Loucy (cell line): Measurements from ENCODE around the gene CFAP43.

Source experiments
- H2AFZ ChIP-seq: fragments of 200-600 bp; sonication (generic); 2 replicates; pipeline ENCODE4 v1.6.0; 2016; ENCODE audit warnings: antibody characterized with exemption, mild to moderate bottlenecking, low read length, moderate library complexity
- H3F3A ChIP-seq: fragments of 200-600 bp; 2 replicates; pipeline ENCODE4 v1.6.0; 2016; ENCODE audit warnings: antibody characterized with exemption, low read depth, mild to moderate bottlenecking
- H3K27me3 ChIP-seq: fragments of 200-600 bp; sonication (generic); 2 replicates; pipeline ENCODE4 v1.6.1; 2014; ENCODE audit warnings: low read length, mild to moderate bottlenecking; ENCODE audit not compliant: insufficient read depth, poor library complexity, severe bottlenecking
- H3K36me3 ChIP-seq: fragments of 200-600 bp; sonication (generic); 2 replicates; pipeline ENCODE4 v1.6.1; 2016; ENCODE audit warnings: low read length; ENCODE audit not compliant: insufficient read depth
- H3K4me1 ChIP-seq: fragments of 200-600 bp; sonication (generic); 2 replicates; pipeline ENCODE4 v1.5.1; 2014; ENCODE audit warnings: low read length, mild to moderate bottlenecking; ENCODE audit not compliant: insufficient read depth, poor library complexity, severe bottlenecking
- H3K4me2 ChIP-seq: fragments of 200-600 bp; sonication (generic); 2 replicates; pipeline ENCODE4 v1.6.0; 2014; ENCODE audit warnings: antibody characterized with exemption, low read length, low read depth, mild to moderate bottlenecking; ENCODE audit not compliant: poor library complexity, severe bottlenecking
- H3K4me3 ChIP-seq: fragments of 200-600 bp; sonication (generic); 2 replicates; pipeline ENCODE4 v1.5.1; 2014; ENCODE audit warnings: low read length, mild to moderate bottlenecking, mixed read lengths; ENCODE audit not compliant: poor library complexity, severe bottlenecking
- H3K79me2 ChIP-seq: fragments of 200-600 bp; sonication (generic); 2 replicates; pipeline ENCODE4 v1.6.1; 2014; ENCODE audit warnings: low read length; ENCODE audit not compliant: insufficient read depth
- H3K9ac ChIP-seq: fragments of 200-600 bp; sonication (generic); 2 replicates; pipeline ENCODE4 v1.6.0; 2014; ENCODE audit warnings: mild to moderate bottlenecking, low read depth, low read length, moderate library complexity; ENCODE audit not compliant: poor library complexity, severe bottlenecking
- H3K9me2 ChIP-seq: fragments of 200-600 bp; sonication (generic); replicated peaks from 2 replicates; pipeline ENCODE4 v1.6.1; 2016; ENCODE audit warnings: low read depth, low read length, mixed read lengths
- H3K9me3 ChIP-seq: fragments of 200-600 bp; sonication (generic); 2 replicates; pipeline ENCODE4 v1.6.1; 2014; ENCODE audit warnings: mild to moderate bottlenecking, antibody characterized with exemption, low read length, low read depth; ENCODE audit not compliant: insufficient read depth
- H4K20me1 ChIP-seq: fragments of 200-600 bp; sonication (generic); 2 replicates; pipeline ENCODE4 v1.6.0; 2014; ENCODE audit warnings: antibody characterized with exemption, low read length, mild to moderate bottlenecking; ENCODE audit not compliant: insufficient read depth, poor library complexity, severe bottlenecking
- EZH2phosphoT487 ChIP-seq: fragments of 200-600 bp; IDR thresholded peaks from 2 replicates; pipeline ENCODE4 v1.6.1; 2018; ENCODE audit warnings: antibody characterized with exemption, mild to moderate bottlenecking, moderate library complexity, borderline replicate concordance
- TF ChIP-seq, protein P1 (sequence below): fragments of 200-600 bp; sonication (generic); conservative IDR thresholded peaks from 2 replicates; pipeline ENCODE4 v1.5.1; 2014; ENCODE audit warnings: mild to moderate bottlenecking, antibody characterized with exemption, low read length

Gene CFAP43

GRCh38 chr10:104081998-104082397, 150.2 kb downstream of the CFAP43 start:
- Histone ChIP-seq H3K4me2 (no peak overlapping the region), H3K9me2 (no peaks in the 10 kb centered on the region), H3K36me3 (no peaks in the 10 kb centered on the region), H3K9ac (no peak overlapping the region), H3K4me3 (no peak overlapping the region), H3K27me3 (no peaks in the 10 kb centered on the region), H2AFZ (no peak overlapping the region; the same call in 1 of the 2 replicates), H3K9me3 (no peaks in the 10 kb centered on the region), H4K20me1 (no peaks in the 10 kb centered on the region), H3K79me2 (no peaks in the 10 kb centered on the region), H3F3A (no peaks in the 10 kb centered on the region), H3K4me1 (peaks cover 10% of the 10 kb centered on the region)
- no peak for TF ChIP-seq EZH2phosphoT487
- TF ChIP-seq, protein P1, sequence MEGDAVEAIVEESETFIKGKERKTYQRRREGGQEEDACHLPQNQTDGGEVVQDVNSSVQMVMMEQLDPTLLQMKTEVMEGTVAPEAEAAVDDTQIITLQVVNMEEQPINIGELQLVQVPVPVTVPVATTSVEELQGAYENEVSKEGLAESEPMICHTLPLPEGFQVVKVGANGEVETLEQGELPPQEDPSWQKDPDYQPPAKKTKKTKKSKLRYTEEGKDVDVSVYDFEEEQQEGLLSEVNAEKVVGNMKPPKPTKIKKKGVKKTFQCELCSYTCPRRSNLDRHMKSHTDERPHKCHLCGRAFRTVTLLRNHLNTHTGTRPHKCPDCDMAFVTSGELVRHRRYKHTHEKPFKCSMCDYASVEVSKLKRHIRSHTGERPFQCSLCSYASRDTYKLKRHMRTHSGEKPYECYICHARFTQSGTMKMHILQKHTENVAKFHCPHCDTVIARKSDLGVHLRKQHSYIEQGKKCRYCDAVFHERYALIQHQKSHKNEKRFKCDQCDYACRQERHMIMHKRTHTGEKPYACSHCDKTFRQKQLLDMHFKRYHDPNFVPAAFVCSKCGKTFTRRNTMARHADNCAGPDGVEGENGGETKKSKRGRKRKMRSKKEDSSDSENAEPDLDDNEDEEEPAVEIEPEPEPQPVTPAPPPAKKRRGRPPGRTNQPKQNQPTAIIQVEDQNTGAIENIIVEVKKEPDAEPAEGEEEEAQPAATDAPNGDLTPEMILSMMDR: no peak

GRCh38 chr10:104080762-104081161, 151.4 kb downstream of the CFAP43 start:
- no peaks in the 10 kb centered on the region for H3K27me3 ChIP-seq
- TF ChIP-seq, protein P1: peak; percentile 82
- TF ChIP-seq EZH2phosphoT487: no peak
- no peak overlapping the region for H3K4me3 ChIP-seq
- no peak overlapping the region for H3K9ac ChIP-seq
- no peaks in the 10 kb centered on the region for H3K9me2 ChIP-seq
- H3K4me2 ChIP-seq: no peak overlapping the region
- H3K79me2 ChIP-seq: no peaks in the 10 kb centered on the region
- no peaks in the 10 kb centered on the region for H3K36me3 ChIP-seq
- no peaks in the 10 kb centered on the region for H4K20me1 ChIP-seq
- H3F3A ChIP-seq: no peaks in the 10 kb centered on the region
- peaks cover 3% of the 10 kb centered on the region for H3K4me1 ChIP-seq
- no peaks in the 10 kb centered on the region for H3K9me3 ChIP-seq
- H2AFZ ChIP-seq: no peak overlapping the region
